Gastroesophageal sphincter (tissue), 4 donors: ENCODE results near the gene LARGE1. TPM values are rescaled to one million over a fixed set of nuclear protein-coding genes. Genes with fewer than 3 reads are reported as not detected.

ENCODE experiments used
- ATAC-seq: fragments of 150-250 bp; one replicate; pipeline ENCODE4 v1.9.1; 2016; ENCODE audit warnings: mild to moderate bottlenecking, moderate library complexity
- H3K27ac ChIP-seq, 4 donors: fragments of 200-600 bp; sonication (generic) in 3 of 4; 1 replicate in 3 of 4; 2 replicates in 1 of 4; pipeline ENCODE4 v1.5.1; 2016 to 2019
- H3K27me3 ChIP-seq: fragments of 200-600 bp; sonication (generic); one replicate; pipeline ENCODE4 v1.5.1; 2019
- H3K36me3 ChIP-seq, 2 donors: fragments of 200-600 bp; sonication (generic); one replicate each; pipeline ENCODE4 v1.5.1; 2019; ENCODE audit warnings: control low read depth in 1 of 2
- H3K4me1 ChIP-seq, 3 donors: fragments of 200-600 bp; sonication (generic); 1 replicate in 2 of 3; 2 replicates in 1 of 3; pipeline ENCODE4 v1.5.1; 2016 to 2019; ENCODE audit warnings: control low read depth in 2 of 3
- H3K4me3 ChIP-seq, 2 donors: fragments of 200-600 bp; sonication (generic); one replicate each; pipeline ENCODE4 v1.5.1; 2019; ENCODE audit warnings: mild to moderate bottlenecking in 1 of 2, moderate library complexity in 1 of 2
- H3K9me3 ChIP-seq, 3 donors: fragments of 200-600 bp; sonication (generic); one replicate each; pipeline ENCODE4 v1.5.1; 2017 to 2019; ENCODE audit warnings: control low read depth in 2 of 3
- EP300 ChIP-seq: sonication (generic); formaldehyde crosslinking; IDR thresholded peaks from one replicate; pipeline ENCODE4 v1.6.1; 2017; ENCODE audit warnings: antibody characterized with exemption, mild to moderate bottlenecking
- POLR2A ChIP-seq, 2 donors: fragments of 450-650 bp; IDR thresholded peaks; one replicate each; pipeline ENCODE4 v1.6.1; 2017; ENCODE audit warnings: antibody characterized with exemption in 2 of 2, mild to moderate bottlenecking in 2 of 2, moderate library complexity in 1 of 2
- POLR2AphosphoS5 ChIP-seq: sonication (generic); formaldehyde crosslinking; IDR thresholded peaks from one replicate; pipeline ENCODE4 v1.6.1; 2017; ENCODE audit warnings: antibody characterized with exemption
- WGBS, 2 donors: methylation state at CpG; one replicate each; pipeline ENCODE4 v1.1.5; 2018; ENCODE audit warnings: low coverage in 1 of 2; 5-methylcytosine and 5-hydroxymethylcytosine counted together
- total RNA-seq, 4 donors: library from RNA; depleted of rRNA; stranded (reverse); fragments of >200 nt; gene quantifications; one replicate each; pipeline ENCODE4 v1.1.0, GENCODE V29; 2016
- TF ChIP-seq, protein P1 (sequence below), 4 experiments: fragments of 200-600 bp in 2 of 4; fragments of 450-650 bp in 2 of 4; sonication (generic) in 1 of 4; IDR thresholded peaks; one replicate each; pipeline ENCODE4 v1.5.1; 2017 to 2019; ENCODE audit warnings: antibody characterized with exemption in 4 of 4, mild to moderate bottlenecking in 2 of 4, moderate library complexity in 2 of 4

Gene LARGE1
- total RNA-seq, 4 donors from 2014 or later = 23.0 to 67.8 (median 48.0) TPM

DNA sequence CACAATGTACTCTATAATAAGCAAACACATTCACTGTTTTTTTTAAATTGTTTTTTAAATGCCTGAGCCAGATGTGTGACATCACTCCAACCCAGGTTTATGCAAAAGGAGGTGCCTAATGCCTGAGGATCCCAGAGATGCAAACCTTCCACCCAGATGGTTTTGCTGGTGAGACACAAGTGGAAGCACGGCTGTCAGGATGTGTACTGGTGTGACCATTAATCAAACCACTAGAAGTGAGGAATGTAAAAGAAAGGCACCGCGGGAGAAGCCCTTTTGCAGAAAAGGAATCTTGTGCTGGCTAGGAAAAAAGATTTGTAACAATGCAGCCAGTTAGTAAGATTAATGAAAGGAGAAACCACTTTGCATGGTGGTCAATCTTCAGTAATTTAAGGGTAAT, 407.4 kb downstream of the LARGE1 start:
- Histone ChIP-seq H3K36me3 (no peaks in the 10 kb centered on the region), H3K4me3 (no peak overlapping the region), H3K4me1 (peaks cover 0 to 10% (median 0%) of the 10 kb centered on the region in 3 donors), H3K27ac (no peak overlapping the region), H3K9me3 (no peaks in the 10 kb centered on the region), H3K27me3 (no peaks in the 10 kb centered on the region)
- WGBS, 2 donors = 11 to 44% methylated on average over 2 to 3 of the region's 3 CpGs
- TF ChIP-seq POLR2AphosphoS5 (no peak), EP300 (no peak), POLR2A (IDR thresholded peaks at IDR 0.05) (no peak)
- TF ChIP-seq, protein P1, sequence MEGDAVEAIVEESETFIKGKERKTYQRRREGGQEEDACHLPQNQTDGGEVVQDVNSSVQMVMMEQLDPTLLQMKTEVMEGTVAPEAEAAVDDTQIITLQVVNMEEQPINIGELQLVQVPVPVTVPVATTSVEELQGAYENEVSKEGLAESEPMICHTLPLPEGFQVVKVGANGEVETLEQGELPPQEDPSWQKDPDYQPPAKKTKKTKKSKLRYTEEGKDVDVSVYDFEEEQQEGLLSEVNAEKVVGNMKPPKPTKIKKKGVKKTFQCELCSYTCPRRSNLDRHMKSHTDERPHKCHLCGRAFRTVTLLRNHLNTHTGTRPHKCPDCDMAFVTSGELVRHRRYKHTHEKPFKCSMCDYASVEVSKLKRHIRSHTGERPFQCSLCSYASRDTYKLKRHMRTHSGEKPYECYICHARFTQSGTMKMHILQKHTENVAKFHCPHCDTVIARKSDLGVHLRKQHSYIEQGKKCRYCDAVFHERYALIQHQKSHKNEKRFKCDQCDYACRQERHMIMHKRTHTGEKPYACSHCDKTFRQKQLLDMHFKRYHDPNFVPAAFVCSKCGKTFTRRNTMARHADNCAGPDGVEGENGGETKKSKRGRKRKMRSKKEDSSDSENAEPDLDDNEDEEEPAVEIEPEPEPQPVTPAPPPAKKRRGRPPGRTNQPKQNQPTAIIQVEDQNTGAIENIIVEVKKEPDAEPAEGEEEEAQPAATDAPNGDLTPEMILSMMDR (IDR thresholded peaks at IDR 0.05) = no peak
- no peak for ATAC-seq

DNA sequence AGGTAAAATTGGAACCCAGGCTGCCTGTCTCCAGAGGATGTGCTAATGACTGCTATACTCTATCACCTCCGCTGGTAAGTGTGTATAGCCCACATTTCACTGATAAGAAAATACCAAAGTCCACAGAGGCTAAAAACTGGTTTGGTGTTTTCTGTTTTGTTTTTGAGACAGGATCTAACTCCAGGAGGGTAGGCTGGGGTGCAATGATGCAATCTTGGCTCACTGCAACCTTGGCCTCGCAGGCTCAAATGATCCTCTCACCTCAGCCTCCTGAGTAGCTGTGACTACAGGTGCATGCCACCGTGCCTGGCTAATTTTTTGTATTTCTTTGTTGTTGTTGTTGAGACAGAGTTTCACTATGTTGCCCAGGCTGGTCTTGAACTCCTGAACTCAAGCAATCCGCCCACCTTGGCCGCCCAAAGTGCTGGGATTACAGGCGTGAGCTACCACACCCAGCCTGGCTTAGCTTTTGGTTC, 409.8 kb downstream of the LARGE1 start:
- no peaks in the 10 kb centered on the region for H3K27me3 ChIP-seq
- H3K27ac ChIP-seq = no peak overlapping the region
- no peak for ATAC-seq
- peaks cover 0 to 15% (median 0%) of the 10 kb centered on the region in 3 donors for H3K4me1 ChIP-seq
- TF ChIP-seq POLR2AphosphoS5 (no peak), EP300 (no peak), POLR2A (IDR thresholded peaks at IDR 0.05) (no peak)
- TF ChIP-seq, protein P1 (IDR thresholded peaks at IDR 0.05) = no peak
- WGBS, 2 donors = 96 to 98% methylated on average over 3 to 6 of the region's 6 CpGs
- no peaks in the 10 kb centered on the region for H3K9me3 ChIP-seq
- H3K4me3 ChIP-seq = no peak overlapping the region
- H3K36me3 ChIP-seq = no peaks in the 10 kb centered on the region

DNA sequence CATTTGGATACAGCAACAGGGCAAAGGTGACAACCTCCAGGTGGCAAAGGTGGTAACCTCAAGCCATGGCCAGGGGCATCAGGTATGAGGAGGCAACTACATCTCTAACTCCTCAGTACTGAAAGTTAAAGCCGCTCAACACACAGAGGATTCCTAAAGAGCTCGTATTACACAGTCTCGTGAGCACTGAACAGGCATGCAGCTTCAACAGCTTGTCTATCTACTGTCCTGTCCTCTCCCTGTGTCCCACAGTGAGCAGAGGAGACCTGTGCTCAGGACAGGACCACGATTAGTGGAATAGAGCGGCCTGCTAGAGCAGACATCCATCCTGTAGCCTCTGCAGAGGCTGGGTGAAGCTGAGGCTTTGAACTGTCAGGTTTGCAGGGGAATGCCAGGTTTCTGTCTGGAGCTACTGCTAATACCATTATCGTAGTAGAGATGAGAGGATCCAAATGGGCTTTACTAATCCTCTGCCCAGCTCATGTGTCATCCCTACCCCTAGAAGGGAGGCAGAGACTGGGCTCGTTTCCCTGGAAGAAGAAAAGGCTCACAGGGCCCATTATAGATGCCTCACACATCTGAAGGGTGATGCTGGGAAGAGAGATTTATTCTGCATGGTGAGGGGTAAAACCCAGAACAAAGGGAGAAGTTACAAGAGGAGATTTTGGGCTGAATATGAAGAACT, 415.2 kb downstream of the LARGE1 start:
- Histone ChIP-seq H3K4me3 (no peak overlapping the region), H3K4me1 (peaks cover 0 to 10% (median 0%) of the 10 kb centered on the region in 3 donors), H3K27me3 (no peaks in the 10 kb centered on the region), H3K36me3 (no peaks in the 10 kb centered on the region), H3K27ac (no peak overlapping the region), H3K9me3 (no peaks in the 10 kb centered on the region)
- TF ChIP-seq, protein P1 (IDR thresholded peaks at IDR 0.05) = no peak
- no peak for TF ChIP-seq POLR2AphosphoS5
- no peak for TF ChIP-seq POLR2A (IDR thresholded peaks at IDR 0.05)
- TF ChIP-seq EP300 = no peak
- WGBS, 2 donors = 51% methylated on average over 3 of the region's 7 CpGs; no CpG with 5 or more reads in 1 of the 2 donors
- no peak for ATAC-seq

DNA sequence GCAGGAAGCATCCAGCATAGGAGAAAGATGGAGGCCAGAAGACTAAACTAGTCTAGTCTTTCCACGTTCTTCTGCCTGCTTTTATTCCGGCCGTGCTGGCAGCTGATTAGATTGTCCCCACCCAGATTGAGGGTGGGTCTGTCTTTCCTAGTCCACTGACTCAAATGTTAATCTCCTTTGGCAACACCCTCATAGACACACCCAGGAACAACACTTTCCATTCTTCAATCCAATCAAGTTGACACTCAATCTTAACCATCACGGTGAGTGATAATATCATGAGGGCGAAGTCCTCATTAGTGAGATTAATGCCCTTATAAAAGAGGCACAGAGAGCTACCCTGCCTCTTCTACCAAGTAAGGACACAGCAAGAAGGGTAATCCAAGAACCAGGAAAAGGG, 424.2 kb downstream of the LARGE1 start:
- no peaks in the 10 kb centered on the region for H3K27me3 ChIP-seq
- no peak for ATAC-seq
- H3K9me3 ChIP-seq = no peaks in the 10 kb centered on the region
- H3K4me3 ChIP-seq = no peak overlapping the region
- H3K4me1 ChIP-seq = no peaks in the 10 kb centered on the region
- TF ChIP-seq EP300 = no peak
- TF ChIP-seq, protein P1 (IDR thresholded peaks at IDR 0.05) = no peak
- 87 to 100% methylated on average over 1 to 5 of the region's 5 CpGs for WGBS, 2 donors
- no peak overlapping the region for H3K27ac ChIP-seq
- H3K36me3 ChIP-seq = no peaks in the 10 kb centered on the region

DNA sequence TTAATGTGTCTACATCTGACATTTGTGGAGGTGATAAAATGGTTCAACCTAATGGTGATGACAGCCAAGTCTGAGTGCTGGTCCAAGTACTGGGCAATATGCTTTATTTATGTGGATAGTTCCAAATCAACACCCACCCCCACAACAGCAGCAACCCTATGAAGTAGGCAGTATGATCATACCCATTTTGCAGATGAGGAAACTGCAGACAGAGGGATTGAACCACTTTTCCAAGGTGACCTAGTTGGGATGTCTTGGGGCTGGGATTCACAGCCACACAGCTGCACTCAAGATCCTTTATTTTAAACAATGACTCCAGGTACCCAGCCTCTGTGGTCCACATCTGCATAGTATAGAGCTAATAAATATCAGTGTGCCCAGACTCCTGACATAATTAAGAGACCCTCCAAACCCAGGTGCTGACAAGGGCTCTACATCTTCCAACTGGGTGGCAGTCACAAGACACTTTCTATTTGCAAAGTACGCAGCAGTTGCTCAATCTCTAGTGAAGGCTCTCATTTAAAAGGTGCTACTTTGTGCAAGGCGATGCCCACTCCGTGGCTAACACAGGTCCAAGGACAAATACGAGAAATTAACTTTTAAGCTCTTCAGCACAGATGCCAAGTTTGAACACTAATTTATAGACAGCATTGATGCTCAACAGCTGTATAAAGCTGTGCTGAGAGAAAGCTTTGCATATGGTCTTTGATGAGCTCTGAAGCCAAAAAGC, 426.6 kb downstream of the LARGE1 start:
- WGBS, 2 donors = 79% methylated on average over 4 of the region's 4 CpGs; no CpG with 5 or more reads in 1 of the 2 donors
- Histone ChIP-seq H3K4me3 (no peak overlapping the region), H3K27ac (no peak overlapping the region), H3K9me3 (no peaks in the 10 kb centered on the region), H3K36me3 (no peaks in the 10 kb centered on the region), H3K27me3 (no peaks in the 10 kb centered on the region), H3K4me1 (no peaks in the 10 kb centered on the region)
- TF ChIP-seq POLR2AphosphoS5 (no peak), EP300 (no peak), POLR2A (IDR thresholded peaks at IDR 0.05) (no peak)
- TF ChIP-seq, protein P1 (IDR thresholded peaks at IDR 0.05) = no peak
- no peak for ATAC-seq
